ENCODE data around the gene IFT20.

IFT20 gene

GRCh38 chr17:28334666-28335200 lies 539 bp downstream of the IFT20 start:
- no peak for DNase-seq

GRCh38 chr17:28334171-28334570 lies 1.1 kb downstream of the IFT20 start:
- no peak for DNase-seq

GRCh38 chr17:28333083-28333746 lies 2.1 kb downstream of the IFT20 start:
- no peak for DNase-seq

- DNase-seq = no peak
Observed at GRCh38 chr17:28331891-28332420, 3.3 kb downstream of the IFT20 start.

- no peak for DNase-seq
Observed at GRCh38 chr17:28330671-28331070, 4.6 kb downstream of the IFT20 start.

- DNase-seq = no peak
Observed at GRCh38 chr17:28328325-28328724, 6.9 kb downstream of the IFT20 start.

- no peak for DNase-seq
Observed at GRCh38 chr17:28327709-28328108, 7.6 kb downstream of the IFT20 start.

GRCh38 chr17:28327031-28327607 lies 8.2 kb downstream of the IFT20 start:
- DNase-seq = no peak

- no peak for DNase-seq
Observed at GRCh38 chr17:28326114-28326513, 9.2 kb downstream of the IFT20 start.

- no peak for DNase-seq
Observed at GRCh38 chr17:28325211-28325610, 10.1 kb downstream of the IFT20 start.

- no peak for DNase-seq
Observed at GRCh38 chr17:28324781-28325180, 10.5 kb downstream of the IFT20 start.

- DNase-seq = no peak
Observed at GRCh38 chr17:28324267-28324745, 11.0 kb downstream of the IFT20 start.

- no peak for DNase-seq
Observed at GRCh38 chr17:28320215-28321061, 14.8 kb downstream of the IFT20 start.

GRCh38 chr17:28319598-28319935 lies 15.7 kb downstream of the IFT20 start:
- no peak for DNase-seq

GRCh38 chr17:28318759-28319597 lies 16.3 kb downstream of the IFT20 start, which contains the start of gene TMEM97:
TMEM97 (plus strand) TSS chr17:28319200; CDS start chr17:28319240, 40 bp downstream.
- peak; percentile 87 to 95 (median 91) for DNase-seq

GRCh38 chr17:28317966-28318758 lies 17.1 kb downstream of the IFT20 start:
- DNase-seq = no peak

GRCh38 chr17:28317099-28317965 lies 17.9 kb downstream of the IFT20 start:
- no peak for DNase-seq

- DNase-seq = no peak
Observed at GRCh38 chr17:28315846-28316705, 19.2 kb downstream of the IFT20 start.

GRCh38 chr17:28313841-28314240 lies 21.4 kb downstream of the IFT20 start:
- no peak for DNase-seq
